GM19468 (cell line): ENCODE data around the gene OR10H2.
"Not testable (repeated sequence)": the region's sequence is repeated elsewhere in the genome, so short reads cannot be mapped to it uniquely, and the experiment has no call there.

ENCODE experiments used
- ATAC-seq: cut with Tn5 transposase; IDR thresholded peaks from one replicate; pipeline ENCODE4 v1.9.1; 2021; ENCODE audit warnings: mild to moderate bottlenecking, moderate library complexity, moderate number of reproducible peaks; ENCODE audit not compliant: unreplicated experiment; ENCODE audit errors: extremely low read depth

OR10H2 gene

DNA sequence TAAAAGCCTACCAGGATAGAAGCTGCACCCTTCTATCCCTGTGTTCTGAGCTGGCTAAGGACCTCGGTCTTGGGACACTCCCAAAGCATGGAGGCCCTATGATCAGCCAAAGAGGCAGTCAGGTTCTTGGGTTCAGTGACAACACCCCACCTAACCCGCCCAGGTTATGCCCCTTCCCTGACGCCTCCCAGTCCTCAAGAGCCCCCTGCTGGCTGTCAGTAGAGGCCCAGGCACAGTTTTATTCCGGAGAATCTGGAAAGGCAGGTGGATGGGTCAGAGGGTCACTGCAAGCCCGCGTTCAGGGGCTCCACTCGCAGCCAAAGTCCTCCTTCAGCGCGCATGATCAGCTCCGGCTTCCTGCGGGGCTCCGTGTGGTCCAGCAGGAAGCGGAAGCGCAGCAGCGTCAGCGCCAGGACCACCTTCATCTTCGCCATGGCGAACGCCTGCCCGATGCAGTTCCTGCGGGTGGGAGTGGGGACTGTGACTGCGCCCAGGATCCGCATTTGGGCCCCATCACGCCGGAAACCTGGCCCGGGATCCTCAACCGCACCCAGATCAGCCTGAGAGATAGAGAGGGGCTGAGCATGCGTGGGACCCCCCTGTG lies 32.2 kb downstream of the OR10H2 start:
- no peak for ATAC-seq

DNA sequence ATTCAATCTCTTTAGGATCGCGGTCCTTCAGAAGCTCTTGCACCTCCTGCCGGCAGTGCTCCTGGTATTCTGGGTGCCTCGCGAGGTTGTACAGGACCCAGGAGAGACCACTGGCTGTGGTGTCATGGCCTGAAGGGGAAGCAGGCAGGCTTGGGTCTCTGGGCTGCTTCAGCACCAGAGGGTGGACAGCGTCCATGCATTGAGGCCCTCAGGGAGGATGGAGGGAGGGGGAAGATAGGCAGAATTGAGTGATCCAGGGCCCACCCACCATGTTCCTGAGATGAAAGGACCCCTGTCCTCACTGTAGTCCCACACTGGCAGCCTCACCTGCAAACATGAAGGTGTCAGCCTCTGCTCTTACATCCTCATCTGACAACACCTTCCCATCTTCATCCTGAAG lies 41.8 kb downstream of the OR10H2 start:
- no peak for ATAC-seq

- ATAC-seq = not testable (repeated sequence)
Observed at GRCh38 chr19:15774159-15774558, 46.3 kb downstream of the OR10H2 start.

- ATAC-seq = no peak
Observed at GRCh38 chr19:15775249-15775648, 47.4 kb downstream of the OR10H2 start.

GRCh38 chr19:15776264-15776663 lies 48.4 kb downstream of the OR10H2 start:
- ATAC-seq = no peak

DNA sequence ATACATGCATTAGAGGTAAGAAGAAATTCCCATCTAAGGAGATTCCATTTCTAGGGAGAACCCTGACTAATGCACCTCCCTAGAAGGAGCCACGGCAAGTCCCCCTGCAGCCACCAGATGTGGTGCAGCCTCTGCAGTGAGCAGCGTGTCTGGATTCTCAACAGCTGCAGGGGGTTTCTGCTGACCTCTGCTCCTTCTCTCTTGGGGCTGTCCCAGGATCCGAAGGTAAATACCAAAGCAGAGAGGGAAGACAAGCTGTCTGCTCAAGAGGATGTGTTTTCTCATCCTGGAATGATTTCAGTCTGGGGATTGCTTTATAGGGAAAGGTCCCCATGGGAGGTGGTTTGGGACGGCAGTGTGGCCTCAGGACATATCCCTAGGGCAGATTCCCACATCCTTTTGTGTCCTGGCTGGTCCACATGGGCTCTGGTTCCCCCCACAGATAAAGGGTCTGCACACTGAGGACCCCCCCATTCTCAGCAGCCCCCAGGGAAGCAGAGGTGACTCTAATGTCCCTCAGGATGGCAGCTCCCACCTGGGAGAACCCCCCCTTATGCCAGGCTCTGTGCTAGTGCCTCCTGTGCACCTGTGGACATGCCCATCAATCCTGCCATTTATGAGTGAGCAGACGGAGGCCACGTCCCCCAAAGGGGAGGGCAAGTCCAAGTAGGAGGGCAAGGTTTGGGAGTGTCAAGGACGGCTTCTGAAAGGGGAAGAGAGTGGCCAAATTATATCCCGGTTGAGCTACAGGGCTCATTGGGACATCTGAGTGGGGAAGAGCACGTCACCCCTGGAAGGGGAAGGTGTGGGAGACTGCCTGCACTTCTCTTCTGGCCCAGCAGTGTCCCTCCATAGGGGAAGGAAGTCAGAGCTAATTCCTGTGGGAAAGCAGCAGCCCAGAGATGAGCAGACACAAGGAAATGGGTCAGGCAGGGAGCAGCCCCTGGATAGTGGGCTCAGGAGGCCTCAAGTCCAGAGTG lies 49.5 kb downstream of the OR10H2 start:
- ATAC-seq = no peak
